ENCODE measurements around the gene ZNRD2.
A peak's percentile ranks its signal among the peaks of the same experiment; 100 is the strongest.

ZNRD2 gene

DNA sequence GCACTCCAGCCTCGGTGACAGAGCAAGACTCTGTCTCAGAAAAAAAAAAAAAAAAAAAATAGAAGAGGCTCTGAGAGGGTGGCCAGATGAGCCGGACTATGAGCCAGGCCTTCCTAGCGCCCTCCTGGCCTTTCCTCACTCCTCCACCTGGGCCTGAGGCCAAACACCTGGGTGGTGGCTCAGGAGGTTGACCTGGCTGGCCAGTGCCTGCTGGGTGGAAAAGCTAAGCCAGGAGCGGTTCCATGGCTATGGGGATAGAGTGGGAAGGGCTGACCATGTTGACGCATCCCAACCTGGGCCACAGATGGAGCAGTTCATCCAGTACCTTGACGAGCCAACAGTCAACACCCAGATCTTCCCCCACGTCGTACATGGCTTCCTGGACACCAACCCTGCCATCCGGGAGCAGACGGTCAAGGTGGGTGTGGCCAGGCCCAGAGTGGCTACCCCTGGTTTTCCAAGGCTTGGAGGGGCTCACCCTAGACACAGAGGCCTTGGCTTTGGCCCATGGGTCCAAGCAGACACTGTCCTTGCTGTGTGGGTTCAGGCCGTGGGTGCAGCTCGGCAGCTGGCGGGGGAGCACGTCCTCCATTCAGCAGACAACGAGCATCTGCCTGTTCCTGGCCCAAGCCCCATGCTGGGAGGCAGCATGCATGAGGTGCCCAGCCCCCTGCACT, 37.8 kb upstream of the ZNRD2 start:
- Mint-ChIP-seq H3K27ac (no peak overlapping the region), H3K27me3 (no peaks in the 10 kb centered on the region), H3K4me3 (no peak overlapping the region), H3K4me1 (ENCODE audit: low read depth) (peaks cover 14% of the 10 kb centered on the region), H3K9me3 (no peaks in the 10 kb centered on the region), H3K36me3 (ENCODE audit: low read depth) (peaks cover 44% of the 10 kb centered on the region)

DNA sequence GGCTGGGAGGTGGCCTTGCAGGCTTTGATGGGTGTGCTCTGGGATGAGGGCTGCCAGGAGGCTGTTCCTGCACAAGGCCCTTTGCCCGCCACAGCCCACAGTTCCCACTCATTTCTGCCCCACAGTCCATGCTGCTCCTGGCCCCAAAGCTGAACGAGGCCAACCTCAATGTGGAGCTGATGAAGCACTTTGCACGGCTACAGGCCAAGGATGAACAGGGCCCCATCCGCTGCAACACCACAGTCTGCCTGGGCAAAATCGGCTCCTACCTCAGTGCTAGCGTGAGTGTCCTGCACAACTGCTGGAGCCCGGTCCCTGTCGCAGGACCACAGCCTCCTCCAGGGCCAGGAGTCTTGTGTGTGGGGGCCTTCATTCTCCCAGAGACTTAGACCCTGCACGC, 35.2 kb upstream of the ZNRD2 start:
- Mint-ChIP-seq H3K36me3 (ENCODE audit: low read depth) (peaks cover 28% of the 10 kb centered on the region), H3K27ac (no peak overlapping the region)

DNA sequence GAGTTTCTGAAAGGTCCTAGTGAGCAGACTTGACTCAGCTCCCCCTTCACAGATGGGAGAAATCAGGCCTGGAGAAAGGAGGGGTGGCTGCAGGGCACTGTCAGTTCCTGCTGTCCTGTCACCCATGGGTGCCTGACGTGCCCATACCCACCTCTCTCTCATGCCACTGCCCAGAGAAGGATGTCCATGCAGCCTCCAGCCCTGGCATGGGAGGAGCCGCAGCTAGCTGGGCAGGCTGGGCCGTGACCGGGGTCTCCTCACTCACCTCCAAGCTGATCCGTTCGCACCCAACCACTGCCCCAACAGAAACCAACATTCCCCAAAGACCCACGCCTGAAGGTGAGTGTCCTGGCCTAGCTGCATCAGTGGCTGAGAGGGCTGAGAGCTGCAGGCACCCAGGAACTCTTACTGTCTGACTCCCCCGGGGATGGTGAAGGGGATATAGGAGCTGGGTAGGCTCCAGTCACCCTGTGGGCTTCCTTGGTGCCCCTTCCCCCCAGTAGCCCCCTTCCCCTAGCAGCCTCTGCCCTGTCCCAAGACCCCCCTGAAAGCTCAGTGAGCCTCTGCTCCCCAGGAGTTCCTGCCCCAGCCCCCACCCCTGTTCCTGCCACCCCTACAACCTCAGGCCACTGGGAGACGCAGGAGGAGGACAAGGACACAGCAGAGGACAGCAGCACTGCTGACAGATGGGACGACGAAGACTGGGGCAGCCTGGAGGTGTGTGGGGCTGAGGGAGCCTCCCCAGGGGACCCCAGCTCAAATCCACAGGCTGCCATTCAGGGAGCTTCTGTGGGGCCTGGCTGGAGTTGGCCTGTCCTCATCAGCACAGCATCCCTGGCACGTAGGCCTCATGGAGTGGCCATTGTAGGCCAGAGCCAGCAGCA, 33.6 kb upstream of the ZNRD2 start:
- Mint-ChIP-seq H3K4me1 (ENCODE audit: low read depth) (peaks cover 7% of the 10 kb centered on the region), H3K27ac (no peak overlapping the region), H3K27me3 (no peaks in the 10 kb centered on the region), H3K4me3 (no peak overlapping the region), H3K9me3 (no peaks in the 10 kb centered on the region), H3K36me3 (ENCODE audit: low read depth) (peaks cover 17% of the 10 kb centered on the region)

More for the DNA sequence above, 35.2 kb upstream of the ZNRD2 start:
- peaks cover 2% of the 10 kb centered on the region for H3K4me1 Mint-ChIP-seq (ENCODE audit: low read depth)
- no peaks in the 10 kb centered on the region for H3K9me3 Mint-ChIP-seq
- no peaks in the 10 kb centered on the region for H3K27me3 Mint-ChIP-seq
- no peak overlapping the region for H3K4me3 Mint-ChIP-seq

DNA sequence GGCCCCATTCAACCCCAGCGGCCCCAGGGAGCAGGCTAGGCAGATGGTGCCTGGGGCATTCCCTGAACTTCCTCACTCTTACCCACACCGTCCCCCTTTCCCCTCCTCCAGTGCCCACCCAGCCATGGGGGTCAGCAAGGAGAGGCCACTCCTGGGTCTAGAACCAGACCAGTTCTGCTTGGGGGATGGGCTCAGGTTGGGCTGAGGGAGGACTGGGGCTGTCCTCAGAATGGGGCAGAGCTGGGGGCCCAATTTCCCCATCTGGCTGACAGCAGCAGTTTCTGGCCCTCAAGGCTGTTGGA, 33.0 kb upstream of the ZNRD2 start:
- Mint-ChIP-seq H3K4me3 (no peak overlapping the region), H3K9me3 (no peaks in the 10 kb centered on the region), H3K4me1 (ENCODE audit: low read depth) (peaks cover 11% of the 10 kb centered on the region), H3K27ac (no peak overlapping the region), H3K36me3 (ENCODE audit: low read depth) (peaks cover 14% of the 10 kb centered on the region), H3K27me3 (no peaks in the 10 kb centered on the region)

DNA sequence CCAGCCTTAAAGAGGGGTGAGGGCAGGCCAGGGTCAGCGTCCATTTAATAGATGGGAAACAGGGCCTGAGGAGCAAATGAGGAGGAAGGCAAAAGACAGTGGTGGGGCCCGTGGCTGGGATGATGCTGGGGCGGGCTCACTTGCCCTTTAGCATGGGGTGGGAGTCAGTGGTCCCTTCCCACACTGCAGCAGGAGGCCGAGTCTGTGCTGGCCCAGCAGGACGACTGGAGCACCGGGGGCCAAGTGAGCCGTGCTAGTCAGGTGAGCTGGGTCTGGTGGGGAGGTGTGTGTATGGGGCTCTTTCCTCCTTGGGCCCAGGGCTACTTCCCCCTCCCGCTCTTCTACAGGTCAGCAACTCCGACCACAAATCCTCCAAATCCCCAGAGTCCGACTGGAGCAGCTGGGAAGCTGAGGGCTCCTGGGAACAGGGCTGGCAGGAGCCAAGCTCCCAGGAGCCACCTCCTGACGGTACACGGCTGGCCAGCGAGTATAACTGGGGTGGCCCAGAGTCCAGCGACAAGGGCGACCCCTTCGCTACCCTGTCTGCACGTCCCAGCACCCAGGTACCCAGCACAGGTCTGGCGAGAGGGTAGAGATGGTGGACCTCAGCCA, 32.6 kb upstream of the ZNRD2 start:
- Mint-ChIP-seq H3K4me3 (no peak overlapping the region), H3K36me3 (ENCODE audit: low read depth) (peaks cover 14% of the 10 kb centered on the region), H3K9me3 (no peaks in the 10 kb centered on the region), H3K27ac (no peak overlapping the region), H3K4me1 (ENCODE audit: low read depth) (peaks cover 14% of the 10 kb centered on the region), H3K27me3 (no peaks in the 10 kb centered on the region)

DNA sequence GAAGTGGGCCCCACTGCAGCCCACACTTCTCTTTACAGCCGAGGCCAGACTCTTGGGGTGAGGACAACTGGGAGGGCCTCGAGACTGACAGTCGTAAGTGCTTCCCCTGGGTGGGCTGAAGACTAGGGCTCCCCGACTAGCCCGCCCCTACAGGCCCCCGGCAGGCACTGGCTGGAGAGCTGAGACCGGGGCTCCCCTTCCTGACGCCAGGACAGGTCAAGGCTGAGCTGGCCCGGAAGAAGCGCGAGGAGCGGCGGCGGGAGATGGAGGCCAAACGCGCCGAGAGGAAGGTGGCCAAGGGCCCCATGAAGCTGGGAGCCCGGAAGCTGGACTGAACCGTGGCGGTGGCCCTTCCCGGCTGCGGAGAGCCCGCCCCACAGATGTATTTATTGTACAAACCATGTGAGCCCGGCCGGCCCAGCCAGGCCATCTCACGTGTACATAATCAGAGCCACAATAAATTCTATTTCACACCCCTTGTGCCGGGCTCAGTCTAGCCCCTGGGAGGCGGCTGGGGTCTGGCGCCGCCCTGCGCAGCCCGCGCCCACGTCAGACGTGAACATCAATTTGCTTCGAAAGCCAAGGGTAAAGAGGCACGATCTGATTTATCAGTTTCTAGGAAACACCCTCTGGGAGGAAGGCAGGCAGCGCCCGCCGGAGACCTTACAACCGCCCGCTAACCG, 31.9 kb upstream of the ZNRD2 start:
- peaks cover 10% of the 10 kb centered on the region for H3K36me3 Mint-ChIP-seq (ENCODE audit: low read depth)
- H3K4me1 Mint-ChIP-seq (ENCODE audit: low read depth): peaks cover 14% of the 10 kb centered on the region
- H3K27ac Mint-ChIP-seq: no peak overlapping the region
- no peak overlapping the region for H3K4me3 Mint-ChIP-seq
- H3K9me3 Mint-ChIP-seq: no peaks in the 10 kb centered on the region
- H3K27me3 Mint-ChIP-seq: no peaks in the 10 kb centered on the region

DNA sequence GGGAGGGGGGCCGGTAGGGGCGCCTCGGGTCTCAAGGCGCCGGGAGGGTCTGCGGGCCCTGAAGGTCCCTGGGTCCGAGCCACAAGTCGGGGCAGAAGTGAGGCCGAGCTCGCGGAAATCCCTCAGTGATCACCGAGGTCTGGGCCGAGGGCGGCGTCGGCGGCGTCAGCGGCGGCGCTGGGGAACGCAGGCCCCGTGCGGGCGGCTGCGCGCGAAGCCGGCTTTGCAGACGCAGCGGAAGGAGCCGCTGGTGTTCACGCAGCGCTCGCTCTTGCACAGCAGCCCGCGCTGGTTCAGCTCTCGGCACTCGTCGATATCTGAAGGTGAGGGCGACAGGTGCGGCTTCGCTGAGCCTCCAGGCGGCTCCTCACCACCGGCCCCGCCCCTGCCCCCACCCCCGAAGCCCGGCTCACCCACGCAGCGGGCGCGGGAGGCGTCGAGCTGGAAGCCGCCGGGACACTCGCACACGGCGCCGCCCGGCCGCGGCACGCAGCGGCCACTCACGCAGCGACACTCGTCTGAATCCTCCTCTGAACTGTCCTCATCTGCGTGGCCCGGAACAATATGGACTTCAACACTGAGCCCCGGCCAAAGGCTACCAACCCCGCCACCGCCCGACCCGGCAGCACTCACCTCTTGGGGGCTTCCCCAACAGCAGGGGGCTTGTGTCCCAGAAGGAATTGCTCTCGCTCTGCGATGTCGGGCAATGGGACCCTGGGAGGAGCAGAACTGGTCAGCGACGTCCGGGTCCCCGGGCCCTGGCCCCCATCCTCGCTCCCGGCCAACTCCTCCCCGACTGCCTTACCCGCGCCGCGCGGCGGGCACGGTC, 31.1 kb upstream of the ZNRD2 start:
- Mint-ChIP-seq H3K9me3 (no peaks in the 10 kb centered on the region), H3K27ac (no peak overlapping the region), H3K36me3 (ENCODE audit: low read depth) (peaks cover 10% of the 10 kb centered on the region)

DNA sequence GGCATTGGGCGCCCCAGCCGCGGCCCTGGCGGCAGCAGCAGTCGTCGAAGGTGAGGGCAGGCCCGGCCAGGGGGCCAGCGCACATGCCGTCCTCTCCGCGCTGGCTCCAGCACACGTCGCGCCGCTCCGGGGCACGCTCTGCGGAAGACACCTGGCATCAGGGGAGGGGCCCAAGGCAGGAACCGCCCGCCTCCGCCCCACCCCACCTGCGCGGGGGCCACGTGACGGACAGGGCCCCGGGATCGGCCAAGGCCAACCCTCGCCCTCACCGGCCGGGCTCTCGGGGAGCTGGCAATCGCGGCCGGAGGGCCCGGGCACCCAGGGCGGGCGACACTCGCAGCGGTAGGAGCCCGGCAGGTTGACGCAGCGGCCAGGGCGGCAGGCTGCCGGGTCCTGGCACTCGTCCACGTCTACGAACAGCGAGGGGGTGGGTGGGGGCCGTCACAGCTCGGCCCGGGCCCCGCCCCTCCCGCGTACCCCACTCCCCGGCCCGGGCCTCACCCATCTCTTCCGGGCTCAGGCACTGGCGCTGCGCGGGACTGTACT, 30.5 kb upstream of the ZNRD2 start:
- Mint-ChIP-seq H3K27ac (peak overlapping the region; percentile 79), H3K4me1 (ENCODE audit: low read depth) (peaks cover 17% of the 10 kb centered on the region), H3K27me3 (no peaks in the 10 kb centered on the region), H3K9me3 (no peaks in the 10 kb centered on the region), H3K36me3 (ENCODE audit: low read depth) (peaks cover 10% of the 10 kb centered on the region), H3K4me3 (peak overlapping the region; percentile 81)

More for the DNA sequence above, 31.1 kb upstream of the ZNRD2 start:
- Mint-ChIP-seq H3K4me1 (ENCODE audit: low read depth) (peaks cover 14% of the 10 kb centered on the region), H3K4me3 (no peak overlapping the region), H3K27me3 (no peaks in the 10 kb centered on the region)

DNA sequence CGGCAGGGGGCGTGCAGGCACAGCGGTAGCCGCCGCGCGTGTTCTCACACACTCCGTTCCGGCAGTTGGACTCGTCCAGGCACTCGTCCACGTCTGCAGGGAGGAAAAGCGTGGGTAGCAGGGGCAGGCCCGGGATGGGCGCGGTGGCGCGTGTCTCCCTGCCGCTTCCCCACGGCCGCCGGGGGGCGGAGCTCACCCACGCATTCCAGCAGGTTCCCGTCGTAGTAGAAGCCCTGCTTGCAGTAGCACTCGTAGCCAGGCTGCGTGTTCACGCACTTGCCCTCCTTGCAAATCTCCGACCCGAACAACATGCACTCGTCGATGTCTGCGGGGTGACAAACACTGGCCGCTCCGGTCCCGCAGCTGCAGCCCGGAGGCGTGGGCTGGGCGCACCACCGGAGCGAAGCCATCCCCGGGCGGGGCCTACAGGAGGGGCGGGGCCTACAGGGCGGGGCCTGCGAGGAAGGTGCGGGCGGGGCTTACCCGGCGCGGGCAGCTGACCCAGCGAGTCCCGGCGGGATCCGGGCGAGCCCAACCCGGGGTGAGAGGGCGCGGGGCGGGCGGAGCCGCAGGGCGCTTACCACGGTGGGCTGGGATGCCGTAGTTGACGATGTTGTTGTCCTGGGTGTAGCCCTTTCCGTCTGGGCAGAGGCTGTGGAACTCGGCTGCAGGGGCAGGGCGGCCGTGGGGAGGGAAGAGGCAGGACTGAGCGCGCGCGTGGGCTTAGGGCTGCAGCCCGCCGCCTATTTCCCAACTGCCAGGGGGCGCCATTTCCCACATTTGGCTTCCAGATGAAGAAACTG, 29.8 kb upstream of the ZNRD2 start:
- Mint-ChIP-seq H3K27ac (peak overlapping the region; percentile 79), H3K4me1 (ENCODE audit: low read depth) (peaks cover 22% of the 10 kb centered on the region), H3K36me3 (ENCODE audit: low read depth) (peaks cover 10% of the 10 kb centered on the region), H3K9me3 (no peaks in the 10 kb centered on the region), H3K27me3 (no peaks in the 10 kb centered on the region), H3K4me3 (peak overlapping the region; percentile 81)

DNA sequence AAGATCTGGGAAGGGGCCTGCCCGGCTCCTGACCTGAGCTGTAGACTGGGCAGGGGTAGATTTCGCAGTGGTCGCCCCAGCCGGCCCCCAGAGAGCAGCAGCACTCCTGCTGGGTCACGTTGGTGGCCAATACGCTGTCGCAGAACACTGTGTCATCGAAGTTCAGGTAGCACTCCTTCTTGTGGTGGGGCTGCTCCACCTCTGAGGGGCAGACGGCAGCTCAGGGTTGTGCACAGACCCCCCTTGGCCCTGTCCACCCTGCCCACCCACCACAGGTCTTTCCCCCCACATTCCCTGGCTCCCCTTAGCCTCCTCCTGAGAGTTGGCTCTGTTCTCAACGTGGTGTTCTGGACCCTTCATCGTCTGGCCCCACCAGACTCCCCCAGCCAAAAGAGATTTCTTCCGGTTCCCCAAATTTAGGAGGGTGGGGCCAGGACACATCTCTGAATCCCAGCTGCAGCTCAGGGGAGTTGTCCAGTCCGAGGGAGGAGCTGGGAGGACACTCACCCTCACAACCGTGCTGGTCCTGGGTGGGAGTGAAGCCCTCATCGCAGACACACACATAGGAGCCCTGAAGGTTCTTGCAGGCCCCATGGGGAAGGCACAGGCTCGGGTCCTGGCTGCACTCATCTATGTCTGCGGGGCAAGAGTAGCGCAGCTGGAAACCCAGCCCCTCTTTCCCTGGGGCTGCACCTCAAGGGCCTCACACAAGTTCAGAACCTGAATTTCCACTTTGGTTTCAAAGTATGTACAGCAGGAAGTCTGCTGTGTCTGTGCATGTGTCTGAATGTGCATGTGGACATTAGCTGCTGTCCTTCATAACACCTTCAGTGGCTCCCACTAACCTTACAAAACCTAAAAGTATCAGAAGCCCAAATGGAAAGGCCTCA, 28.9 kb upstream of the ZNRD2 start:
- H3K27ac Mint-ChIP-seq: peak overlapping the region; percentile 79
- H3K36me3 Mint-ChIP-seq (ENCODE audit: low read depth): peaks cover 7% of the 10 kb centered on the region
- H3K9me3 Mint-ChIP-seq: no peaks in the 10 kb centered on the region
- no peaks in the 10 kb centered on the region for H3K27me3 Mint-ChIP-seq
- H3K4me3 Mint-ChIP-seq: peak overlapping the region; percentile 81
- H3K4me1 Mint-ChIP-seq (ENCODE audit: low read depth): peaks cover 30% of the 10 kb centered on the region

DNA sequence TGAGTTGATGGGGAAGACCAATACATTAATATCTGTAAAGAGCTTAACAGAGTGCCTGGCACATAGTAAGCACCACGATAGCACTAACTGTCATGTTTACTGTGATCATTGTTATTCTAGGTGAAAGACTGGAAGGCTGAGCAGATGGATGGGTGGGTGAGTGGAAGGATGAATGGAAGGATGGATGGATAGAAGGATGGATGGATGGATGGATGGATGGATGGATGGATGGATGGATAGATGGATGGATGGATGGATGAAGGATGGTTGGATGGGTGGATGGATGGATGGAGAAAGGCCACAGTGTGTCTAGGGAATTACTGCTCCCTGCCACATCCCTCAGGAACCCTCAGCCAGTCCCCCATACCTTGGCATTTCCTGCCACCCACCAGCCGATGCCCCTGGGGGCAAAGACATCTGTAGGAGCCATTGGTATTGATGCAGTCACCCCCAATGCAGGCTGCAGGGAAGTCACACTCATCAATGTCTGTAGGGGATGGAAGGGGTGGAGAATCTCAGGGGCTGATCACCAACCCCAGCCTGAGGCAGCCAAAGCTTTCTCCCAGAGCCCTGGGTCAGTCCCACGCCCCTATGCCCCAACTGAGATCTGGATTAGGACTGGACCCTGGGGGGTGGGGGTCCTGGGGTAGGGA, 27.4 kb upstream of the ZNRD2 start:
- H3K4me3 Mint-ChIP-seq: no peak overlapping the region
- no peak overlapping the region for H3K27ac Mint-ChIP-seq
- H3K4me1 Mint-ChIP-seq (ENCODE audit: low read depth): peaks cover 43% of the 10 kb centered on the region
- peaks cover 4% of the 10 kb centered on the region for H3K36me3 Mint-ChIP-seq (ENCODE audit: low read depth)
- H3K9me3 Mint-ChIP-seq: no peaks in the 10 kb centered on the region
- H3K27me3 Mint-ChIP-seq: no peaks in the 10 kb centered on the region

DNA sequence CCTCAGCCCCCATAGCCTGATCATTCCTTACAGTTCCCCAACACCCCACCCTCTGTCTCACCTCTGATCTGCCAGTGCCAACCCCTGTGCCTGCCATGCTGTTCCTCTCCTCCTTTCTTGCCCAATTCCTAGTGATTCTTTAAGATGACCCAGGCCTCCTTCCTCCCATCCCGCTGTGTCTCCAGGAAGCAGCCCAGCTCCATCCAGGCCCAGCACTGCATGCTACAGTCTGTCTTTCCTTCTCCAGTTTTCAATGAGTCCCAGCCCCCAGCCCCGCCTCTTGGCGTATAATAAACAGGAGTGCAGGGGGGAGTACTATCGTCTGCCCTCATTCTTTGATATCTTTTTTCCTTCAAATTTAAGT, 24.4 kb upstream of the ZNRD2 start:
- no peaks in the 10 kb centered on the region for H3K9me3 Mint-ChIP-seq
- peak overlapping the region; percentile 75 for H3K4me3 Mint-ChIP-seq
- H3K4me1 Mint-ChIP-seq (ENCODE audit: low read depth): peaks cover 64% of the 10 kb centered on the region
- H3K27ac Mint-ChIP-seq: peak overlapping the region; percentile 82
- peaks cover 8% of the 10 kb centered on the region for H3K36me3 Mint-ChIP-seq (ENCODE audit: low read depth)
- H3K27me3 Mint-ChIP-seq: no peaks in the 10 kb centered on the region
